ENCODE data around the gene SLF2. TPM values are rescaled to one million over a fixed set of nuclear protein-coding genes. Genes with fewer than 3 reads are reported as not detected.

The SLF2 gene
- total RNA-seq, 2 experiments from 2014 or later, result 45.1 to 46.5 TPM

- Mint-ChIP-seq H3K27me3 (peaks cover 48% of the 10 kb centered on the region), H3K27ac (no peak overlapping the region), H3K4me3 (no peak overlapping the region), H3K36me3 (no peaks in the 10 kb centered on the region), H3K9me3 (no peaks in the 10 kb centered on the region), H3K4me1 (no peaks in the 10 kb centered on the region)
- ATAC-seq (ENCODE audit: low read depth), result no peak
- no peak for DNase-seq
- POLR2A ChIA-PET, result interaction anchor here (0.7 kb wide), 1 partner anchor 37 kb away, joined by 3 read pairs; no protein-coding TSS in a partner anchor
Measured at GRCh38 chr10:100899171-100899570, 13.6 kb upstream of the SLF2 start.

DNA sequence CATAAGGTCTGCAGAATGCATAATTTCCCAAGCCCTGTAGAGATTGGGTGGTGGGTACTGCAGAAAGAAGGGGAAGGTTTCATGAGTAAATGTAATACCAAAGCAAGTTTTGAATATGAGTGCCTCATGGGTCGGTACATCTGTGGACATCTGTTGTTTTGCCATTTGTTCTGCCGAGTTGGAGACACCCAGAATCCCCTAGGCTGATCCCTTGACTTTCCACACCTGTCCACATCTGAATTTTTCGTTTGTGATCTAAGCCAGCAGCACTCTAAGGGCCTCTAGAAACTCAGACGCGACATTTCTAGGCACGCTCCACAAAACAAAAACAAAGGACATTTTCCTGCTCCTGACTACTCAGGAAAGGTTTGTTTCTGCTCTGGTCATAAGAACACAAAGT lies 11.7 kb upstream of the SLF2 start:
- ATAC-seq (ENCODE audit: low read depth), result no peak
- Mint-ChIP-seq H3K4me3 (no peak overlapping the region), H3K27ac (no peak overlapping the region), H3K36me3 (no peaks in the 10 kb centered on the region), H3K9me3 (no peaks in the 10 kb centered on the region), H3K27me3 (peaks cover 31% of the 10 kb centered on the region), H3K4me1 (no peaks in the 10 kb centered on the region)
- POLR2A ChIA-PET, result no interaction called here
- no peak for DNase-seq

GRCh38 chr10:100902622-100903021 lies 10.1 kb upstream of the SLF2 start:
- DNase-seq (no peak), ATAC-seq (ENCODE audit: low read depth) (no peak)
- H3K27me3 Mint-ChIP-seq, result peaks cover 29% of the 10 kb centered on the region
- POLR2A ChIA-PET, result no interaction called here
- no peak overlapping the region for H3K4me3 Mint-ChIP-seq
- H3K4me1 Mint-ChIP-seq, result peaks cover 7% of the 10 kb centered on the region
- H3K27ac Mint-ChIP-seq, result no peak overlapping the region
- H3K36me3 Mint-ChIP-seq, result no peaks in the 10 kb centered on the region
- no peaks in the 10 kb centered on the region for H3K9me3 Mint-ChIP-seq

DNA sequence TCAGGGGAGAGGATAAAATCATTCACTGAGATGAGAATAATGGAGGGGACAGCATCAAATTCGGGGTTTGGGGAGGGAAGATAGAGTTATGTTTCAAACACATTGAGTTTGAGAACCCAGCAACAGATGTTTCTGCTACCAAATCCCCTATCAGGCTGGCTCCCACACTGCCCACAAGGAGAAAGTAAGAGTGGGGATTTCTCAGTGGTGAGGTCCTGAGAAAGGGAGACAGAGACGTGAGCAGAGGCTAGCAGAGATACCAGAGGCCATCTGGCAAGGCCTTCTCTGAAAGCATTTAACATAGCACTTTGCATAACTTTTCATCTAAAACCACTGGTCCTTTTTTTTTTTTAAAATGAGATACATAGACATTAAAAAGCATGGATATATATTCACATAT lies 7.8 kb upstream of the SLF2 start:
- Mint-ChIP-seq H3K4me1 (peaks cover 20% of the 10 kb centered on the region), H3K9me3 (no peaks in the 10 kb centered on the region), H3K36me3 (no peaks in the 10 kb centered on the region), H3K27me3 (peaks cover 13% of the 10 kb centered on the region), H3K4me3 (no peak overlapping the region), H3K27ac (no peak overlapping the region)
- ATAC-seq (ENCODE audit: low read depth) (no peak), DNase-seq (no peak)
- POLR2A ChIA-PET, result no interaction called here

DNA sequence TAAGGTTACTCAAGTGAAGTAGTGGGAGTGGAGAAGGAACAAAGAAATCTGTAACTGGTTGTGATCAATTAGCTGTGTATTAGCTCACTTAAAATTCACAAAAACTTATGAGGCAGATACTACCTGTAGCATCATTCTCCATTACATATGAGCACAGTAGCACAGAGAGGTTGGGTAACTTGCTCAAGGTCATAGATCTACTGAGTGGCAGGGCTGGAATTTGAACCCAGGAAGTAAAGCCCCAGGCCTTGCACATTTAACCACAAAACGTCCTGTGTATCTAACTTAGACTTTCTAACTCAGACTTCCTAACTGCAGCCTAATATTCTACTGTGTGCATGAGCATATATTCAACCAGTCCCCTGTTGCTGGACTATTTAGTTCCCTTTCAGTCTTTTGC lies 5.6 kb upstream of the SLF2 start:
- no peak for DNase-seq
- H3K4me1 Mint-ChIP-seq, result peaks cover 30% of the 10 kb centered on the region
- POLR2A ChIA-PET, result no interaction called here
- H3K4me3 Mint-ChIP-seq, result peak overlapping the region; percentile 50
- peak overlapping the region; percentile 58 for H3K27ac Mint-ChIP-seq
- peaks cover 5% of the 10 kb centered on the region for H3K27me3 Mint-ChIP-seq
- no peaks in the 10 kb centered on the region for H3K9me3 Mint-ChIP-seq
- ATAC-seq (ENCODE audit: low read depth), result peak; percentile 67
- H3K36me3 Mint-ChIP-seq, result no peaks in the 10 kb centered on the region

- no peaks in the 10 kb centered on the region for H3K36me3 Mint-ChIP-seq
- ATAC-seq (ENCODE audit: low read depth) (no peak), DNase-seq (no peak)
- peaks cover 31% of the 10 kb centered on the region for H3K4me1 Mint-ChIP-seq
- peaks cover 5% of the 10 kb centered on the region for H3K27me3 Mint-ChIP-seq
- no peaks in the 10 kb centered on the region for H3K9me3 Mint-ChIP-seq
- no peak overlapping the region for H3K4me3 Mint-ChIP-seq
- POLR2A ChIA-PET, result no interaction called here
- no peak overlapping the region for H3K27ac Mint-ChIP-seq
Measured at GRCh38 chr10:100907773-100908363, 4.9 kb upstream of the SLF2 start.

- POLR2A ChIA-PET, result no interaction called here
- Mint-ChIP-seq H3K9me3 (no peaks in the 10 kb centered on the region), H3K4me3 (no peak overlapping the region), H3K27ac (no peak overlapping the region), H3K4me1 (peaks cover 33% of the 10 kb centered on the region), H3K27me3 (peaks cover 1% of the 10 kb centered on the region), H3K36me3 (no peaks in the 10 kb centered on the region)
- no peak for DNase-seq
- no peak for ATAC-seq (ENCODE audit: low read depth)
Measured at GRCh38 chr10:100908378-100908777, 4.4 kb upstream of the SLF2 start.

DNA sequence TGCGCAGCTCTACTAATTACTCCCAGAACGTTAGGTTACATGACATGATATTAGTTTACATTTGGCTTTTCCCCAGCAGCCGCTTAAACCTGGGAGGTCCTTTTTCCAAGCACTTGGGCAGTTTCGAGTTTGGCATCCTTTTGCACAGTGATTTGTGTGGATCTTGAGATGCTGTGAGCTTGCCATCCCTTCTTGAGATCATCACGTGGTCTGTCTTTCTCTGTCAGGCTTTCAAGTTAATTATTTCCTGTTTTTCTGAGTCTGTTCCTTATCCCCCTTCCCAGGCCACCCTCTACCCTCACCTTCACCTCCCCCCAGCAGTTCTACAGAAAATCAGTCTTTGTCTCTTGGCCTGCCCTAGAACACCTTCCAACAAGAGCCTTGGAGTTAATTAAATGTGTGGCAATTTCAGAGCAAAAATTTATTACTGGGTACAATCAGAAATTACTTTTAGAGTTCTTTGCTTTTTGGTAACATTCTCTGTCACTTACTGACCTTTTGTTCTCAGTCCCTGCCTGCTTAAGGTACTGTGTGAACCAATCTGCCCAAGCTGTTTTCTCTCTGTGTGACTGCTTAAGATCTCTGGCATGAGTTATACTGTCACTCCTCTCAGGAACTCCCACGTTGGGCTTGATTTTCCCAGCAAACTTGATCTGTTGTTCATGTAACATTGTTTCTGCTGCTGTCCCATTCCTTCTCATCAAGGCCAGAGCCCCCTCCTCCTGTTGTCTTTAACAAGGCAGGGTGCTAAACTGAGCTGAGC lies 3.1 kb upstream of the SLF2 start:
- Mint-ChIP-seq H3K4me1 (peaks cover 46% of the 10 kb centered on the region), H3K4me3 (no peak overlapping the region), H3K9me3 (no peaks in the 10 kb centered on the region), H3K36me3 (peaks cover 6% of the 10 kb centered on the region), H3K27me3 (no peaks in the 10 kb centered on the region), H3K27ac (no peak overlapping the region)
- no peak for DNase-seq
- no peak for ATAC-seq (ENCODE audit: low read depth)
- POLR2A ChIA-PET, result no interaction called here

GRCh38 chr10:100911472-100911871 lies 1.3 kb upstream of the SLF2 start:
- no peak for ATAC-seq (ENCODE audit: low read depth)
- Mint-ChIP-seq H3K27me3 (no peaks in the 10 kb centered on the region), H3K36me3 (peaks cover 15% of the 10 kb centered on the region), H3K4me3 (peak overlapping the region; percentile 97), H3K27ac (no peak overlapping the region), H3K4me1 (peaks cover 55% of the 10 kb centered on the region), H3K9me3 (no peaks in the 10 kb centered on the region)
- POLR2A ChIA-PET, result interaction anchor here (1.0 to 1.3 kb wide), 2 partner anchors 376 to 402 kb away, joined by 3 to 6 read pairs; partner anchors contain the start of gene HIF1AN
- no peak for DNase-seq

DNA sequence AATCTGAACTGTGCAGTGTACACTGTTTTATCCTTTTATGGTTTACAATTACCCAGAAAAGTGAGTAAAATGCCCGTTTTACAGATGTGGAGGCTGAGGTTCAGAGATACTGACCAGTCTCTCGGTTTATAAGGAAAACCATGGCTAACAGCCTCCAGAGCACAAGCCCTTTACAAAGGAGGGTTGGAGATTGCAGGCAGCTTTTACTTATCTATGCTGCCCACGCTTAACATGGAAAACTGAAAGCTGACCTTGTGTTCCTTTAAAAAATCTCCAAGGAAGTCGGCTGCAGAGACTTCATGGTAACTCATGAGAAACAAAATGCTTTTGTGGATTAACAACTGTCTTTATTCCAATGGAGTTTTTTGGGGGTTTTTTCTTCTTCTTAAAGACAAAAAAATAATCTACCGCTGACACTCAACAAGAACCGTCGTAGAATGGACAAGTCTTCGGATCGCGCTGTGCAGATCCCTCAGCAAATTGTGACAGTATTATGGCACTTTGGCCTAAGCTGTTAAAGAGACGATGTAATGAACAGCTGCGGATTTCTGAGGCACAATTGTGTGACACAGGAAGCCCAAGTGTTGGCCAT lies 654 bp upstream of the SLF2 start:
- POLR2A ChIA-PET, result interaction anchor here (0.7 to 2.0 kb wide), 7 partner anchors 16 to 403 kb away, joined by 3 to 10 read pairs (median 3); partner anchors contain the start of gene HIF1AN
- H3K36me3 Mint-ChIP-seq, result peaks cover 20% of the 10 kb centered on the region
- H3K9me3 Mint-ChIP-seq, result no peaks in the 10 kb centered on the region
- ATAC-seq (ENCODE audit: low read depth) (no peak), DNase-seq (no peak)
- no peaks in the 10 kb centered on the region for H3K27me3 Mint-ChIP-seq
- H3K27ac Mint-ChIP-seq, result peak overlapping the region; percentile 96
- peak overlapping the region; percentile 97 for H3K4me3 Mint-ChIP-seq
- H3K4me1 Mint-ChIP-seq, result peaks cover 54% of the 10 kb centered on the region

GRCh38 chr10:100913470-100913865 lies 705 bp downstream of the SLF2 start:
- Mint-ChIP-seq H3K4me1 (peaks cover 43% of the 10 kb centered on the region), H3K9me3 (no peaks in the 10 kb centered on the region), H3K27me3 (no peaks in the 10 kb centered on the region), H3K27ac (peak overlapping the region; percentile 96), H3K36me3 (peaks cover 23% of the 10 kb centered on the region), H3K4me3 (peak overlapping the region; percentile 97)
- DNase-seq, result no peak
- no peak for ATAC-seq (ENCODE audit: low read depth)
- POLR2A ChIA-PET, result interaction anchor here (1.0 to 2.0 kb wide), 4 partner anchors 9 to 118 kb away, joined by 3 to 10 read pairs (median 4); partner anchors contain the start of genes PDZD7 and SFXN3

DNA sequence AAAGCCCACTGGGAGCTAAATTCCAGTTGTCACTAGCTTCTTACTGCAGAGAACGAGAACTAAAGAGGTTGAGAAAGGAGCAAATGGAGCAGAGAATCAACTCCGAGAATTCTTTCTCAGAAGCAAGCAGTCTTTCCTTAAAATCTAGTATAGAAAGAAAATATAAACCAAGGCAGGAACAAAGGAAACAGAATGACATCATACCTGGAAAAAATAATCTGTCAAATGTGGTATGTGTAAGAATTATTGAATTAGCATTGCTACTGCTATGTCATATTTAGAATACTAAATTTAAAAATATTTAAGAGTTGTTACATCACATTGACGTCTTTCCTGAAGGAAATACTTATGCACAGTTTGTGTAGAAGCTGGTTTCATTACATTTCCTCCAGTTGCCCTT lies 4.3 kb downstream of the SLF2 start:
- Mint-ChIP-seq H3K4me1 (peaks cover 29% of the 10 kb centered on the region), H3K4me3 (no peak overlapping the region), H3K36me3 (peaks cover 30% of the 10 kb centered on the region), H3K27ac (no peak overlapping the region), H3K27me3 (no peaks in the 10 kb centered on the region), H3K9me3 (no peaks in the 10 kb centered on the region)
- POLR2A ChIA-PET, result no interaction called here
- DNase-seq, result no peak
- ATAC-seq (ENCODE audit: low read depth), result no peak

GRCh38 chr10:100923580-100923979 lies 10.8 kb downstream of the SLF2 start:
- no peak overlapping the region for H3K4me3 Mint-ChIP-seq
- no peak overlapping the region for H3K27ac Mint-ChIP-seq
- no peaks in the 10 kb centered on the region for H3K9me3 Mint-ChIP-seq
- DNase-seq (no peak), ATAC-seq (ENCODE audit: low read depth) (no peak)
- H3K36me3 Mint-ChIP-seq, result peaks cover 28% of the 10 kb centered on the region
- POLR2A ChIA-PET, result interaction anchor here (1.4 kb wide), 1 partner anchor 10 kb away, joined by 4 read pairs; the partner anchor contains the start of gene SLF2
- peaks cover 9% of the 10 kb centered on the region for H3K4me1 Mint-ChIP-seq
- no peaks in the 10 kb centered on the region for H3K27me3 Mint-ChIP-seq

- H3K27me3 Mint-ChIP-seq, result no peaks in the 10 kb centered on the region
- peaks cover 28% of the 10 kb centered on the region for H3K36me3 Mint-ChIP-seq
- no peaks in the 10 kb centered on the region for H3K9me3 Mint-ChIP-seq
- no peak for ATAC-seq (ENCODE audit: low read depth)
- POLR2A ChIA-PET, result no interaction called here
- DNase-seq, result no peak
- peaks cover 11% of the 10 kb centered on the region for H3K4me1 Mint-ChIP-seq
- no peak overlapping the region for H3K27ac Mint-ChIP-seq
- no peak overlapping the region for H3K4me3 Mint-ChIP-seq
Measured at GRCh38 chr10:100927266-100927665, 14.5 kb downstream of the SLF2 start.
